Measurements from ENCODE around the gene MITF. TPM values are rescaled to one million over a fixed set of nuclear protein-coding genes. Genes with fewer than 3 reads are reported as not detected.

Gene MITF
- polyA plus RNA-seq, 3 donors = 35.5 to 48.6 (median 43.6) TPM

GRCh38 chr3:69961706-69962439 is 222.6 kb downstream of the MITF start:
- DNase-seq (ENCODE audit: extremely low read depth in 1 of 11, low read depth in 9 of 11, low spot score in 4 of 11) = no peak

GRCh38 chr3:69963643-69964042 is 224.4 kb downstream of the MITF start:
- DNase-seq (ENCODE audit: extremely low read depth in 1 of 11, low read depth in 9 of 11, low spot score in 4 of 11) = no peak

GRCh38 chr3:69967156-69967555 is 227.9 kb downstream of the MITF start:
- no peak for DNase-seq (ENCODE audit: extremely low read depth in 1 of 11, low read depth in 9 of 11, low spot score in 4 of 11)

GRCh38 chr3:69970827-69971226 is 231.6 kb downstream of the MITF start:
- DNase-seq (ENCODE audit: extremely low read depth in 1 of 11, low read depth in 9 of 11, low spot score in 4 of 11) = no peak

GRCh38 chr3:69972672-69973071 is 233.4 kb downstream of the MITF start:
- no peak for DNase-seq (ENCODE audit: extremely low read depth in 1 of 11, low read depth in 9 of 11, low spot score in 4 of 11)

- DNase-seq (ENCODE audit: extremely low read depth in 1 of 11, low read depth in 9 of 11, low spot score in 4 of 11) = no peak
Measured at GRCh38 chr3:69976021-69976420, 236.8 kb downstream of the MITF start.

- DNase-seq (ENCODE audit: extremely low read depth in 1 of 11, low read depth in 9 of 11, low spot score in 4 of 11) = no peak
Measured at GRCh38 chr3:69983546-69984265, 244.4 kb downstream of the MITF start.

- no peak for DNase-seq (ENCODE audit: extremely low read depth in 1 of 11, low read depth in 9 of 11, low spot score in 4 of 11)
Measured at GRCh38 chr3:69985266-69985665, 246.0 kb downstream of the MITF start.

GRCh38 chr3:69986419-69986818 is 247.2 kb downstream of the MITF start:
- no peak for DNase-seq (ENCODE audit: extremely low read depth in 1 of 11, low read depth in 9 of 11, low spot score in 4 of 11)

- no peak for DNase-seq (ENCODE audit: extremely low read depth in 1 of 11, low read depth in 9 of 11, low spot score in 4 of 11)
Measured at GRCh38 chr3:69987833-69988232, 248.6 kb downstream of the MITF start.

- DNase-seq (ENCODE audit: extremely low read depth in 1 of 11, low read depth in 9 of 11, low spot score in 4 of 11) = no peak
Measured at GRCh38 chr3:69993757-69994156, 254.5 kb downstream of the MITF start.

GRCh38 chr3:69994919-69995318 is 255.7 kb downstream of the MITF start:
- no peak for DNase-seq (ENCODE audit: extremely low read depth in 1 of 11, low read depth in 9 of 11, low spot score in 4 of 11)

GRCh38 chr3:69997631-69998307 is 258.5 kb downstream of the MITF start:
- no peak for DNase-seq (ENCODE audit: extremely low read depth in 1 of 11, low read depth in 9 of 11, low spot score in 4 of 11)

GRCh38 chr3:69998759-69999139 is 259.5 kb downstream of the MITF start:
- DNase-seq (ENCODE audit: extremely low read depth in 1 of 11, low read depth in 9 of 11, low spot score in 4 of 11) = no peak

- no peak for DNase-seq (ENCODE audit: extremely low read depth in 1 of 11, low read depth in 9 of 11, low spot score in 4 of 11)
Measured at GRCh38 chr3:69999140-70000027, 260.1 kb downstream of the MITF start, which contains the start of gene SAMMSON. Gene SAMMSON, plus strand, starts transcription at chr3:69999733.

- no peak for DNase-seq (ENCODE audit: extremely low read depth in 1 of 11, low read depth in 9 of 11, low spot score in 4 of 11)
Measured at GRCh38 chr3:70000028-70000410, 260.8 kb downstream of the MITF start.

- no peak for DNase-seq (ENCODE audit: extremely low read depth in 1 of 11, low read depth in 9 of 11, low spot score in 4 of 11)
Measured at GRCh38 chr3:70000563-70001081, 261.4 kb downstream of the MITF start.

- DNase-seq (ENCODE audit: extremely low read depth in 1 of 11, low read depth in 9 of 11, low spot score in 4 of 11) = no peak
Measured at GRCh38 chr3:70003119-70003518, 263.9 kb downstream of the MITF start.

- no peak for DNase-seq (ENCODE audit: extremely low read depth in 1 of 11, low read depth in 9 of 11, low spot score in 4 of 11)
Measured at GRCh38 chr3:70006089-70006488, 266.8 kb downstream of the MITF start.
